Prostate gland (tissue), 2 donors: Measurements from ENCODE around the gene KRTAP4-2. TPM values are rescaled to one million over a fixed set of nuclear protein-coding genes. Genes with fewer than 3 reads are reported as not detected.

Source experiments
- DNase-seq: peaks from one replicate; pipeline ENCODE4 v3.0.0-alpha.2; 2019; ENCODE audit warnings: low spot score
- H3K27ac ChIP-seq, 2 donors: fragments of 200-600 bp; sonication (generic); 2 replicates each; pipeline ENCODE4 v1.5.1; 2017 to 2019
- H3K27me3 ChIP-seq: fragments of 200-600 bp; sonication (generic); replicated peaks from 2 replicates; pipeline ENCODE4 v1.5.1; 2019; ENCODE audit not compliant: insufficient read depth
- H3K36me3 ChIP-seq, 2 donors: fragments of 200-600 bp; sonication (generic); 1 replicate in 1 of 2; 2 replicates in 1 of 2; pipeline versions ENCODE4 v1.5.1 to v1.8.1; 2017 to 2019
- H3K4me1 ChIP-seq: fragments of 200-600 bp; sonication (generic); replicated peaks from 2 replicates; pipeline ENCODE4 v1.5.1; 2019
- H3K4me3 ChIP-seq, 2 donors: fragments of 200-600 bp; sonication (generic); 2 replicates each; pipeline ENCODE4 v1.5.1; 2017 to 2019
- H3K9me3 ChIP-seq: fragments of 200-600 bp; sonication (generic); 2 replicates; pipeline ENCODE4 v1.5.1; 2017
- CTCF ChIP-seq, 4 experiments: fragments of 200-600 bp in 2 of 4; fragments of 450-650 bp in 2 of 4; sonication (generic) in 2 of 4; IDR thresholded peaks; 1 replicate in 3 of 4; 2 replicates in 1 of 4; pipeline ENCODE4 v1.5.1; 2016 to 2019; ENCODE audit warnings: antibody characterized with exemption in 4 of 4, mild to moderate bottlenecking in 2 of 4, moderate library complexity in 2 of 4
- POLR2A ChIP-seq: fragments of 450-650 bp; IDR thresholded peaks from one replicate; pipeline ENCODE4 v1.6.1; 2016; ENCODE audit warnings: antibody characterized with exemption, mild to moderate bottlenecking
- POLR2AphosphoS5 ChIP-seq: sonication (generic); formaldehyde crosslinking; IDR thresholded peaks from one replicate; pipeline ENCODE4 v1.6.1; 2017; ENCODE audit warnings: antibody characterized with exemption
- WGBS: methylation state at CpG from one replicate; pipeline ENCODE4 v1.1.5; 2018; 5-methylcytosine and 5-hydroxymethylcytosine counted together
- intact Hi-C: fragments of 100-400 bp; cut with DNase I; formaldehyde crosslinking; loops from one replicate; pipeline ENCODE4 v1.14.2; 2022
- small RNA-seq, 2 donors: library from RNA; depleted of rRNA; stranded (forward); fragments of <200 nt; gene quantifications; one replicate each; pipeline ENCODE3, GENCODE V24; 2016
- total RNA-seq, 2 donors: library from RNA; depleted of rRNA; stranded (reverse); fragments of >200 nt; gene quantifications; one replicate each; pipeline ENCODE4 v1.1.0, GENCODE V29; 2016

KRTAP4-2 gene
- total RNA-seq, 2 donors from 2014 or later, result not detected

GRCh38 chr17:41133880-41134735 is 43.9 kb downstream of the KRTAP4-2 start:
- Histone ChIP-seq H3K27ac (no peak overlapping the region), H3K9me3 (no peaks in the 10 kb centered on the region), H3K27me3 (no peaks in the 10 kb centered on the region), H3K4me3 (no peak overlapping the region), H3K36me3 (no peaks in the 10 kb centered on the region), H3K4me1 (no peaks in the 10 kb centered on the region)
- TF ChIP-seq POLR2AphosphoS5, result no peak
- intact Hi-C loops, result no loop called here
- DNase-seq, result no peak
- 30% methylated on average over 2 of the region's 2 CpGs for WGBS

GRCh38 chr17:41131979-41132378 is 46.0 kb downstream of the KRTAP4-2 start:
- no peaks in the 10 kb centered on the region for H3K9me3 ChIP-seq
- H3K4me1 ChIP-seq, result no peaks in the 10 kb centered on the region
- intact Hi-C loops, result no loop called here
- TF ChIP-seq POLR2AphosphoS5 (no peak), POLR2A (no peak), CTCF (IDR thresholded peaks at IDR 0.05) (no peak)
- H3K27ac ChIP-seq, result no peak overlapping the region
- H3K27me3 ChIP-seq, result no peaks in the 10 kb centered on the region
- 83% methylated on average over 3 of the region's 3 CpGs for WGBS
- H3K36me3 ChIP-seq, result no peaks in the 10 kb centered on the region
- no peak overlapping the region for H3K4me3 ChIP-seq
- no peak for DNase-seq

Small RNA genes lying within 50 kb of the gene (small RNA-seq; reads per million reads assigned to genes)
- gene KRTAP4-17P, result 0 reads per million in 2 donors

Other genes with a start within 250 kb of the KRTAP4-2 start
- 10 to 100 TPM; 19.6 to 38.9 TPM for gene KRT23, start 240.6 kb downstream of the KRTAP4-2 start, total RNA-seq
- gene KRT39, start 211.3 kb downstream of the KRTAP4-2 start, total RNA-seq, result not detected
- gene KRT40, start 193.9 kb downstream of the KRTAP4-2 start, total RNA-seq, result under 1 TPM in 1 of 2 donors, not detected in 1; 0.74 TPM
- not detected for gene KRTAP3-3, start 184.1 kb downstream of the KRTAP4-2 start, total RNA-seq
- not detected for gene KRTAP3-2, start 178.3 kb downstream of the KRTAP4-2 start, total RNA-seq
- not detected for gene KRTAP3-1, start 169.1 kb downstream of the KRTAP4-2 start, total RNA-seq
- gene KRTAP1-5, start 151.0 kb downstream of the KRTAP4-2 start, total RNA-seq, result under 1 TPM in 1 of 2 donors, not detected in 1; 0.51 TPM
- gene KRTAP1-4, start 148.0 kb downstream of the KRTAP4-2 start, total RNA-seq, result not detected
- not detected for gene KRTAP1-3, start 143.3 kb downstream of the KRTAP4-2 start, total RNA-seq
- 1 to 10 TPM in 1 of 2 donors, not detected in 1; 1.4 TPM for gene KRTAP1-1, start 136.8 kb downstream of the KRTAP4-2 start, total RNA-seq
- gene KRTAP2-1, start 130.9 kb downstream of the KRTAP4-2 start, total RNA-seq, result not detected
- not detected for gene KRTAP2-2, start 123.0 kb downstream of the KRTAP4-2 start, total RNA-seq
- not detected for gene KRTAP2-3, start 118.1 kb downstream of the KRTAP4-2 start, total RNA-seq
- not detected for gene KRTAP2-4, start 112.3 kb downstream of the KRTAP4-2 start, total RNA-seq
- not detected for gene KRTAP4-7, start 94.1 kb downstream of the KRTAP4-2 start, total RNA-seq
- not detected for gene KRTAP4-8, start 80.1 kb downstream of the KRTAP4-2 start, total RNA-seq
- not detected for gene KRTAP4-16, start 76.0 kb downstream of the KRTAP4-2 start, total RNA-seq
- gene KRTAP4-9, start 72.8 kb downstream of the KRTAP4-2 start, total RNA-seq, result not detected
- gene KRTAP4-11, start 59.8 kb downstream of the KRTAP4-2 start, total RNA-seq, result not detected
- not detected for gene KRTAP4-12, start 54.0 kb downstream of the KRTAP4-2 start, total RNA-seq
- gene KRTAP4-6, start 37.7 kb downstream of the KRTAP4-2 start, total RNA-seq, result not detected
- not detected for gene KRTAP4-5, start 28.4 kb downstream of the KRTAP4-2 start, total RNA-seq
- gene KRTAP4-4, start 17.5 kb downstream of the KRTAP4-2 start, total RNA-seq, result not detected
- gene KRTAP4-3, start 10.0 kb downstream of the KRTAP4-2 start, total RNA-seq, result not detected
- gene KRTAP4-1, start 6.7 kb upstream of the KRTAP4-2 start, total RNA-seq, result not detected
- not detected for gene KRTAP9-1, start 11.7 kb upstream of the KRTAP4-2 start, total RNA-seq
- gene KRTAP9-2, start 48.4 kb upstream of the KRTAP4-2 start, total RNA-seq, result not detected
- gene KRTAP9-3, start 54.2 kb upstream of the KRTAP4-2 start, total RNA-seq, result not detected
- gene KRTAP9-8, start 59.8 kb upstream of the KRTAP4-2 start, total RNA-seq, result not detected
- not detected for gene KRTAP9-4, start 71.5 kb upstream of the KRTAP4-2 start, total RNA-seq
- gene KRTAP9-9, start 77.2 kb upstream of the KRTAP4-2 start, total RNA-seq, result not detected
- gene KRTAP9-6, start 87.2 kb upstream of the KRTAP4-2 start, total RNA-seq, result not detected
- gene KRTAP9-7, start 97.5 kb upstream of the KRTAP4-2 start, total RNA-seq, result not detected
- not detected for gene KRTAP29-1, start 124.6 kb upstream of the KRTAP4-2 start, total RNA-seq
- not detected for gene KRTAP16-1, start 131.1 kb upstream of the KRTAP4-2 start, total RNA-seq
- not detected for gene KRTAP17-1, start 137.5 kb upstream of the KRTAP4-2 start, total RNA-seq
- gene KRT33A, start 172.6 kb upstream of the KRTAP4-2 start, total RNA-seq, result not detected
- not detected for gene KRT33B, start 191.6 kb upstream of the KRTAP4-2 start, total RNA-seq
- 1 to 10 TPM in 1 of 2 donors, not detected in 1; 1.5 TPM for gene KRT34, start 204.1 kb upstream of the KRTAP4-2 start, total RNA-seq
- gene KRT31, start 219.4 kb upstream of the KRTAP4-2 start, total RNA-seq, result not detected
- gene KRT37, start 246.4 kb upstream of the KRTAP4-2 start, total RNA-seq, result not detected